ENCODE data around the gene IZUMO4. TPM values are rescaled to one million over a fixed set of nuclear protein-coding genes. Genes with fewer than 3 reads are reported as not detected.
"Not testable (repeated sequence)": the region's sequence is repeated elsewhere in the genome, so short reads cannot be mapped to it uniquely, and the experiment has no call there.

The IZUMO4 gene
- total and polyA plus RNA-seq, 10 of the 15 experiments (the other 5 are each of a cell fraction or from before 2014, with no cell fraction given), result 0.53 to 27.1 (median 7.5) TPM

GRCh38 chr19:2089727-2090053 lies 7.0 kb upstream of the IZUMO4 start (continued):
- TF ChIP-seq, protein P1, sequence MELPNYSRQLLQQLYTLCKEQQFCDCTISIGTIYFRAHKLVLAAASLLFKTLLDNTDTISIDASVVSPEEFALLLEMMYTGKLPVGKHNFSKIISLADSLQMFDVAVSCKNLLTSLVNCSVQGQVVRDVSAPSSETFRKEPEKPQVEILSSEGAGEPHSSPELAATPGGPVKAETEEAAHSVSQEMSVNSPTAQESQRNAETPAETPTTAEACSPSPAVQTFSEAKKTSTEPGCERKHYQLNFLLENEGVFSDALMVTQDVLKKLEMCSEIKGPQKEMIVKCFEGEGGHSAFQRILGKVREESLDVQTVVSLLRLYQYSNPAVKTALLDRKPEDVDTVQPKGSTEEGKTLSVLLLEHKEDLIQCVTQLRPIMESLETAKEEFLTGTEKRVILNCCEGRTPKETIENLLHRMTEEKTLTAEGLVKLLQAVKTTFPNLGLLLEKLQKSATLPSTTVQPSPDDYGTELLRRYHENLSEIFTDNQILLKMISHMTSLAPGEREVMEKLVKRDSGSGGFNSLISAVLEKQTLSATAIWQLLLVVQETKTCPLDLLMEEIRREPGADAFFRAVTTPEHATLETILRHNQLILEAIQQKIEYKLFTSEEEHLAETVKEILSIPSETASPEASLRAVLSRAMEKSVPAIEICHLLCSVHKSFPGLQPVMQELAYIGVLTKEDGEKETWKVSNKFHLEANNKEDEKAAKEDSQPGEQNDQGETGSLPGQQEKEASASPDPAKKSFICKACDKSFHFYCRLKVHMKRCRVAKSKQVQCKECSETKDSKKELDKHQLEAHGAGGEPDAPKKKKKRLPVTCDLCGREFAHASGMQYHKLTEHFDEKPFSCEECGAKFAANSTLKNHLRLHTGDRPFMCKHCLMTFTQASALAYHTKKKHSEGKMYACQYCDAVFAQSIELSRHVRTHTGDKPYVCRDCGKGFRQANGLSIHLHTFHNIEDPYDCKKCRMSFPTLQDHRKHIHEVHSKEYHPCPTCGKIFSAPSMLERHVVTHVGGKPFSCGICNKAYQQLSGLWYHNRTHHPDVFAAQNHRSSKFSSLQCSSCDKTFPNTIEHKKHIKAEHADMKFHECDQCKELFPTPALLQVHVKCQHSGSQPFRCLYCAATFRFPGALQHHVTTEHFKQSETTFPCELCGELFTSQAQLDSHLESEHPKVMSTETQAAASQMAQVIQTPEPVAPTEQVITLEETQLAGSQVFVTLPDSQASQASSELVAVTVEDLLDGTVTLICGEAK (IDR thresholded peaks at IDR 0.05; ENCODE audit: borderline replicate concordance), result no peak; the same call in 1 of the 2 replicates
- TF ChIP-seq MTA3 (IDR thresholded peaks at IDR 0.05; ENCODE audit: borderline replicate concordance, low read length) (no peak), POLR2AphosphoS5 (IDR thresholded peaks at IDR 0.05; ENCODE audit: low read length) (peak; percentile 16; the same call in 1 of the 2 replicates), FOXM1 (IDR thresholded peaks at IDR 0.05; ENCODE audit: low read depth, low read length) (no peak)

- H3K27me3 ChIP-seq (replicated peaks in 1 of 2; ENCODE audit: control insufficient read depth in 2 of 2, insufficient read depth in 2 of 2, low read length in 1 of 2); FAIRE-seq; H4K20me1 ChIP-seq (ENCODE audit: control insufficient read depth, insufficient read depth); in situ Hi-C loops (cut with MboI); H3K9me3 ChIP-seq (replicated peaks; ENCODE audit: control insufficient read depth, insufficient read depth, low read length); H3K36me3 ChIP-seq (ENCODE audit: control insufficient read depth in 2 of 2, insufficient read depth in 2 of 2, low read length in 1 of 2); ATAC-seq; H2AFZ ChIP-seq (ENCODE audit: control insufficient read depth, low read depth, low read length); BruUV-seq (replicated peaks); DNase-seq (ENCODE audit: low read depth, low spot score): not testable (repeated sequence)
- RAD21 ChIA-PET (ENCODE audit: unreplicated experiment), result interaction anchor here (0.6 to 4.9 kb wide), 9 partner anchors 9 to 1766 kb away, joined by 4 to 31 read pairs (median 5); no protein-coding TSS in a partner anchor
- Histone ChIP-seq H3K4me1 (ENCODE audit: control insufficient read depth, insufficient read depth, low read length) (peaks cover 56% of the 10 kb centered on the region), H3K79me2 (ENCODE audit: control insufficient read depth, insufficient read depth, low read length) (peaks cover 83% of the 10 kb centered on the region), H3K4me2 (ENCODE audit: control insufficient read depth, insufficient read depth) (peak overlapping the region; percentile 98), H3K9ac (ENCODE audit: control insufficient read depth, insufficient read depth, low read length) (peak overlapping the region; percentile 81; the same call in 1 of the 2 replicates), H3K4me3 (peak overlapping the region; percentile 93), H3K27ac (ENCODE audit: control insufficient read depth, insufficient read depth) (peak overlapping the region; percentile 93)
- 50% methylated on average over 13 of the region's 13 CpGs for WGBS (ENCODE audit: insufficient coverage, insufficient replicate concordance, low lambda C conversion rate, missing lambda C conversion rate)
- SMC1A ChIA-PET (ENCODE audit: uncharacterized antibody, unreplicated experiment), result interaction anchor here (0.7 to 5.1 kb wide), 7 partner anchors 9 to 516 kb away, joined by 3 to 43 read pairs (median 4); partner anchors contain the start of gene AP3D1
- CTCF ChIA-PET, result interaction anchor here (1.0 to 4.6 kb wide), 5 partner anchors 40 to 73 kb away, joined by 3 to 27 read pairs (median 4); partner anchors contain the start of gene MKNK2
- POLR2A ChIA-PET, result interaction anchor here (0.6 to 7.8 kb wide), 18 partner anchors 9 to 470 kb away, joined by 3 to 110 read pairs (median 8); partner anchors contain the start of genes AP3D1 and MKNK2
- intact Hi-C loops (cut with micrococcal nuclease; ENCODE audit: unreplicated experiment), result loop anchor here (2.0 to 10.0 kb wide), 5 partner anchors 41 to 187 kb away; partner anchors contain the start of genes ADAT3, BTBD2, MKNK2 and PLEKHJ1
Observed at GRCh38 chr19:2091926-2092525, 4.7 kb upstream of the IZUMO4 start.

All from GM12878 (cell line).